HFFc6 (cell line): ENCODE results near the gene PXK. TPM values are rescaled to one million over a fixed set of nuclear protein-coding genes. Genes with fewer than 3 reads are reported as not detected.

Experiments used
- DNase-seq: peaks from one replicate; pipeline ENCODE4 v3.0.0-alpha.2; 2018
- H3K27ac Mint-ChIP-seq: 2 replicates; pipeline ENCODE4 v1.8.0; 2020; ENCODE audit warnings: mild to moderate bottlenecking, mixed read lengths
- H3K27me3 Mint-ChIP-seq: 2 replicates; pipeline ENCODE4 v1.8.0; 2021; ENCODE audit warnings: mild to moderate bottlenecking, moderate library complexity, mixed read lengths; ENCODE audit not compliant: insufficient read depth
- H3K36me3 Mint-ChIP-seq: 2 replicates; pipeline ENCODE4 v1.8.0; 2021; ENCODE audit warnings: low read depth, mixed read lengths
- H3K4me1 Mint-ChIP-seq: 2 replicates; pipeline ENCODE4 v1.8.0; 2020; ENCODE audit warnings: low read depth, mixed read lengths
- H3K4me3 Mint-ChIP-seq: 2 replicates; pipeline ENCODE4 v1.8.0; 2020; ENCODE audit warnings: mild to moderate bottlenecking, moderate library complexity, mixed read lengths
- H3K9me3 Mint-ChIP-seq: 2 replicates; pipeline ENCODE4 v1.8.0; 2020; ENCODE audit warnings: mild to moderate bottlenecking, mixed read lengths
- CTCF ChIP-seq: fragments of 200-600 bp; sonication (generic); IDR thresholded peaks from 2 replicates; pipeline ENCODE4 v1.5.0; 2021; ENCODE audit warnings: antibody characterized with exemption, mild to moderate bottlenecking
- total RNA-seq, 6 experiments: library from RNA; stranded (reverse); fragmentation: NEBNext Ultra II Directional; extraction: Animal tissue kit (Norgen Biotek cat#: 25700); gene quantifications; 2 replicates in 1 of 6; 3 replicates in 5 of 6; pipeline ENCODE4 v1.2.3, GENCODE V29; 2021

PXK gene
- total RNA-seq, 6 experiments from 2014 or later: 16.3 to 25.1 (median 21.1) TPM

GRCh38 chr3:58324391-58325390 is 8.0 kb upstream of the PXK start:
- DNase-seq: no peak
- H3K4me3 Mint-ChIP-seq: no peak overlapping the region
- peak overlapping the region; percentile 73 for H3K27ac Mint-ChIP-seq
- H3K4me1 Mint-ChIP-seq: peaks cover 28% of the 10 kb centered on the region
- H3K27me3 Mint-ChIP-seq: no peaks in the 10 kb centered on the region
- no peak for TF ChIP-seq CTCF
- H3K36me3 Mint-ChIP-seq: no peaks in the 10 kb centered on the region
- H3K9me3 Mint-ChIP-seq: no peaks in the 10 kb centered on the region

GRCh38 chr3:58325525-58325992 is 7.1 kb upstream of the PXK start:
- peak; percentile 15 for DNase-seq
- Mint-ChIP-seq H3K4me1 (peaks cover 34% of the 10 kb centered on the region), H3K27me3 (no peaks in the 10 kb centered on the region), H3K4me3 (no peak overlapping the region), H3K9me3 (no peaks in the 10 kb centered on the region), H3K36me3 (no peaks in the 10 kb centered on the region), H3K27ac (peak overlapping the region; percentile 73)
- no peak for TF ChIP-seq CTCF

GRCh38 chr3:58326267-58326900 is 6.3 kb upstream of the PXK start:
- Mint-ChIP-seq H3K4me1 (peaks cover 40% of the 10 kb centered on the region), H3K9me3 (no peaks in the 10 kb centered on the region), H3K4me3 (no peak overlapping the region)

GRCh38 chr3:58329150-58329921 is 3.4 kb upstream of the PXK start:
- no peak for DNase-seq
- H3K27me3 Mint-ChIP-seq: no peaks in the 10 kb centered on the region
- peaks cover 48% of the 10 kb centered on the region for H3K4me1 Mint-ChIP-seq
- H3K9me3 Mint-ChIP-seq: no peaks in the 10 kb centered on the region
- no peak overlapping the region for H3K27ac Mint-ChIP-seq
- H3K36me3 Mint-ChIP-seq: no peaks in the 10 kb centered on the region
- H3K4me3 Mint-ChIP-seq: no peak overlapping the region
- no peak for TF ChIP-seq CTCF

More at GRCh38 chr3:58326267-58326900, 6.3 kb upstream of the PXK start:
- no peak for DNase-seq
- TF ChIP-seq CTCF: no peak
- 0 out of 2 replicates have a peak overlapping the region, but pooled peaks have one; percentile 34 for H3K27ac Mint-ChIP-seq
- no peaks in the 10 kb centered on the region for H3K27me3 Mint-ChIP-seq
- H3K36me3 Mint-ChIP-seq: no peaks in the 10 kb centered on the region

- DNase-seq: no peak
- no peaks in the 10 kb centered on the region for H3K36me3 Mint-ChIP-seq
- TF ChIP-seq CTCF: no peak
- H3K27ac Mint-ChIP-seq: no peak overlapping the region
- no peaks in the 10 kb centered on the region for H3K27me3 Mint-ChIP-seq
- H3K4me1 Mint-ChIP-seq: peaks cover 48% of the 10 kb centered on the region
- no peak overlapping the region for H3K4me3 Mint-ChIP-seq
- H3K9me3 Mint-ChIP-seq: no peaks in the 10 kb centered on the region
Measured at GRCh38 chr3:58329922-58330413, 2.7 kb upstream of the PXK start.
